HepG2 (cell line): Measurements from ENCODE around the gene PEX3. TPM values are rescaled to one million over a fixed set of nuclear protein-coding genes. Genes with fewer than 3 reads are reported as not detected.

ENCODE experiments used
- FLYWCH1 ChIP-seq: sonication (generic); formaldehyde crosslinking; IDR thresholded peaks from 2 replicates; pipeline ENCODE4 v1.8.1; 2023; ENCODE audit warnings: mild to moderate bottlenecking, missing genetic modification reagents
- HMG20A ChIP-seq: IDR thresholded peaks from 2 replicates; pipeline ENCODE4 v1.6.1; 2016; ENCODE audit warnings: borderline replicate concordance
- HOXA5 ChIP-seq: sonication (generic); formaldehyde crosslinking; IDR thresholded peaks from 2 replicates; pipeline ENCODE4 v1.4.0; 2020; ENCODE audit warnings: missing genetic modification reagents
- HOXA9 ChIP-seq: sonication (generic); formaldehyde crosslinking; IDR thresholded peaks from 2 replicates; pipeline ENCODE4 v1.8.1; 2022; ENCODE audit warnings: missing genetic modification reagents, mild to moderate bottlenecking, moderate library complexity, borderline replicate concordance
- MBNL3 ChIP-seq: fragments of 250-450 bp; sonication (Bioruptor Pico); conservative IDR thresholded peaks from 2 replicates; pipeline ENCODE4 v1.8.0; 2022; ENCODE audit warnings: mild to moderate bottlenecking, inconsistent platforms
- MLLT10 ChIP-seq: sonication (generic); formaldehyde crosslinking; IDR thresholded peaks from 2 replicates; pipeline ENCODE4 v1.4.0; 2020; ENCODE audit warnings: missing genetic modification reagents
- POGZ ChIP-seq: sonication (generic); formaldehyde crosslinking; IDR thresholded peaks from 2 replicates; pipeline ENCODE4 v1.4.0; 2020; ENCODE audit warnings: mild to moderate bottlenecking, missing genetic modification reagents
- SMAD9 ChIP-seq: sonication (generic); formaldehyde crosslinking; IDR thresholded peaks from 2 replicates; pipeline ENCODE4 v1.5.1; 2020; ENCODE audit warnings: mild to moderate bottlenecking, missing genetic modification reagents
- ZBTB1 ChIP-seq: sonication (generic); formaldehyde crosslinking; IDR thresholded peaks from 2 replicates; pipeline ENCODE4 v1.4.0; 2020; ENCODE audit warnings: missing genetic modification reagents, borderline replicate concordance
- ZKSCAN5 ChIP-seq: sonication (generic); formaldehyde crosslinking; IDR thresholded peaks from 2 replicates; pipeline ENCODE4 v1.5.1; 2020; ENCODE audit warnings: mild to moderate bottlenecking, missing genetic modification reagents
- ZNF232 ChIP-seq: sonication (generic); formaldehyde crosslinking; IDR thresholded peaks from 2 replicates; pipeline ENCODE4 v1.4.0; 2020; ENCODE audit warnings: missing genetic modification reagents, borderline replicate concordance
- ZNF256 ChIP-seq: sonication (generic); formaldehyde crosslinking; conservative IDR thresholded peaks from 2 replicates; pipeline ENCODE4 v1.4.0; 2020; ENCODE audit warnings: missing genetic modification reagents
- ZNF383 ChIP-seq: sonication (generic); formaldehyde crosslinking; IDR thresholded peaks from 2 replicates; pipeline ENCODE4 v1.4.0; 2020; ENCODE audit warnings: missing genetic modification reagents, mild to moderate bottlenecking, borderline replicate concordance
- ZNF431 ChIP-seq: sonication (generic); formaldehyde crosslinking; IDR thresholded peaks from 2 replicates; pipeline ENCODE4 v1.9.0; 2022; ENCODE audit warnings: missing genetic modification reagents, low read depth, mild to moderate bottlenecking, borderline replicate concordance
- ZNF629 ChIP-seq: sonication (generic); formaldehyde crosslinking; conservative IDR thresholded peaks from 2 replicates; pipeline ENCODE4 v1.5.0; 2020; ENCODE audit warnings: missing genetic modification reagents
- ZNF709 ChIP-seq: sonication (generic); formaldehyde crosslinking; IDR thresholded peaks from 2 replicates; pipeline ENCODE4 v1.5.0; 2020; ENCODE audit warnings: mild to moderate bottlenecking, missing genetic modification reagents
- polyA plus RNA-seq, 8 experiments: library from polyadenylated mRNA; depleted of rRNA in 3 of 8; stranded (reverse) in 7 of 8; unstranded in 1 of 8; fragments of >200 nt; fragmentation: Illumina TruSeq in 4 of 8; extraction: Trizol in 4 of 8; gene quantifications; 2 replicates each; pipeline versions ENCODE4 v1.2.1 to v1.2.3, GENCODE V29; 2011 to 2016; ENCODE audit warnings: low read depth in 4 of 8, missing spikeins in 1 of 8, mixed read lengths in 1 of 8; ENCODE audit not compliant: insufficient read depth in 1 of 8
- total RNA-seq, 5 experiments: library from RNA; depleted of rRNA; stranded (reverse); fragments of >200 nt; fragmentation: Illumina TruSeq; extraction: Trizol; gene quantifications; 2 replicates each; pipeline ENCODE4 v1.2.3, GENCODE V29; 2016; ENCODE audit warnings: low read depth in 1 of 5
- TF ChIP-seq, protein P1 (sequence below): sonication (generic); formaldehyde crosslinking; IDR thresholded peaks from 2 replicates; pipeline ENCODE4 v1.5.0; 2020; ENCODE audit warnings: mild to moderate bottlenecking, missing genetic modification reagents, borderline replicate concordance
- TF ChIP-seq, protein P2 (sequence below): sonication (generic); formaldehyde crosslinking; IDR thresholded peaks from 2 replicates; pipeline ENCODE4 v1.5.0; 2020; ENCODE audit warnings: mild to moderate bottlenecking, missing genetic modification reagents, moderate library complexity
- TF ChIP-seq, protein P3 (sequence below): sonication (generic); formaldehyde crosslinking; IDR thresholded peaks from 2 replicates; pipeline ENCODE4 v1.4.0; 2020; ENCODE audit warnings: missing genetic modification reagents
- TF ChIP-seq, protein P4 (sequence below): sonication (generic); formaldehyde crosslinking; IDR thresholded peaks from 2 replicates; pipeline ENCODE4 v1.8.0; 2022; ENCODE audit warnings: mild to moderate bottlenecking, missing genetic modification reagents, moderate library complexity

Gene PEX3
- total and polyA plus RNA-seq, 2 of the 13 experiments (the other 11 are each of a cell fraction or from before 2014, with no cell fraction given), result 30.9 to 40.8 TPM

DNA sequence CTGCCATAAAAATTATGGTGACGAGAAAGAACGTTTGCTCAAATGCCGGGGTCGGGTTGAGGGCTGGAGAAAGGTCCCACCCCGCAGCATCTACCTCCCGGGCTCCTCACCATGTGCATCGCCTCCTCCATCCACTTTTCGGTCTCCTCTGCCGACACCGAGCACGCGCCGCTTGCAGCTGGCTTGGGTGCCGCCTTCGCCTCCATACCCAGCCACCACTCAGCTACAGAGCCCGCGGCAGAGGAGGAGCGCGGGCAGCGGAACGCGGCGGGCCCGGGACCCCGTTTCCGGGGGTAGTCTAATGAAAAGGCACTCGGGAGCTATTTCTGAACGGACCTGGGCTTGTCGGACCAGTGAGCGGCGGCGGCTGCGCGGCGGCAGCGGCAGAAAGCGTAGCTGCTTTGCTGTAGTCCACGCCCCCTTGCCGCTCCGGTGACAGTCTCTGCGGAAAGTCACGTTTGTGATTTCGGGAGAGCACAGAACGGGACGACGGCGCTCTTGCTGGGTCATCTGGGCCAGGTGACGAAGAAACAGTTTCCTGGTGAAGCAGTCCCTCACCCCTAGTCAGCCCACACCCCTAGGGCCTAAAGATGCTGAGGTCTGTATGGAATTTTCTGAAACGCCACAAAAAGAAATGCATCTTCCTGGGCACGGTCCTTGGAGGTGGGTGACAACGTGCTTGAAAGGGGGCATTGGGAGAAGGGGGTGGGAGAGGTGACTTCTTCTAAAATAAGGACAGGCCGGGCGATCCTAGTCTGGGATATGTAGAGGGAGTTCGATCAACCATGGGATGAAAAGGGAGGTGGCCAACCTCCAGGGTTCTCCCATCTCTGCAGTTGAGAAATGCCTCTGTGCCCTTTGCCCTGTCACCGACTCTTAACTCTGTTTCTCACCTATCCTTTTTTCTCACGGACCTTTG, at the start of gene PEX3, which contains the start of gene ADAT2 (continued):
- TF ChIP-seq ZNF431 (CRISPR knock-in tag) (no peak), ZNF709 (CRISPR knock-in tag) (peak; percentile 94), ZBTB1 (CRISPR knock-in tag) (peak; percentile 56; the same call in 1 of the 2 replicates), HMG20A (CRISPR knock-in tag) (peak; percentile 57; the same call in 1 of the 2 replicates), FLYWCH1 (CRISPR knock-in tag) (peak; percentile 76; the same call in 1 of the 2 replicates), ZNF232 (CRISPR knock-in tag) (peak; percentile 96; the same call in 1 of the 2 replicates), MLLT10 (CRISPR knock-in tag) (no peak), MBNL3 (CRISPR knock-in tag) (no peak; the same call in 1 of the 2 replicates), ZNF256 (CRISPR knock-in tag) (peak; percentile 96), HOXA5 (peak; percentile 99), SMAD9 (CRISPR knock-in tag) (no peak; the same call in 1 of the 2 replicates), ZNF383 (CRISPR knock-in tag) (peak; percentile 97), HOXA9 (CRISPR knock-in tag) (peak; percentile 96), ZKSCAN5 (CRISPR knock-in tag) (peak; percentile 72), POGZ (CRISPR knock-in tag) (peak; percentile 100), ZNF629 (CRISPR knock-in tag) (peak; percentile 67)
- TF ChIP-seq, protein P1, sequence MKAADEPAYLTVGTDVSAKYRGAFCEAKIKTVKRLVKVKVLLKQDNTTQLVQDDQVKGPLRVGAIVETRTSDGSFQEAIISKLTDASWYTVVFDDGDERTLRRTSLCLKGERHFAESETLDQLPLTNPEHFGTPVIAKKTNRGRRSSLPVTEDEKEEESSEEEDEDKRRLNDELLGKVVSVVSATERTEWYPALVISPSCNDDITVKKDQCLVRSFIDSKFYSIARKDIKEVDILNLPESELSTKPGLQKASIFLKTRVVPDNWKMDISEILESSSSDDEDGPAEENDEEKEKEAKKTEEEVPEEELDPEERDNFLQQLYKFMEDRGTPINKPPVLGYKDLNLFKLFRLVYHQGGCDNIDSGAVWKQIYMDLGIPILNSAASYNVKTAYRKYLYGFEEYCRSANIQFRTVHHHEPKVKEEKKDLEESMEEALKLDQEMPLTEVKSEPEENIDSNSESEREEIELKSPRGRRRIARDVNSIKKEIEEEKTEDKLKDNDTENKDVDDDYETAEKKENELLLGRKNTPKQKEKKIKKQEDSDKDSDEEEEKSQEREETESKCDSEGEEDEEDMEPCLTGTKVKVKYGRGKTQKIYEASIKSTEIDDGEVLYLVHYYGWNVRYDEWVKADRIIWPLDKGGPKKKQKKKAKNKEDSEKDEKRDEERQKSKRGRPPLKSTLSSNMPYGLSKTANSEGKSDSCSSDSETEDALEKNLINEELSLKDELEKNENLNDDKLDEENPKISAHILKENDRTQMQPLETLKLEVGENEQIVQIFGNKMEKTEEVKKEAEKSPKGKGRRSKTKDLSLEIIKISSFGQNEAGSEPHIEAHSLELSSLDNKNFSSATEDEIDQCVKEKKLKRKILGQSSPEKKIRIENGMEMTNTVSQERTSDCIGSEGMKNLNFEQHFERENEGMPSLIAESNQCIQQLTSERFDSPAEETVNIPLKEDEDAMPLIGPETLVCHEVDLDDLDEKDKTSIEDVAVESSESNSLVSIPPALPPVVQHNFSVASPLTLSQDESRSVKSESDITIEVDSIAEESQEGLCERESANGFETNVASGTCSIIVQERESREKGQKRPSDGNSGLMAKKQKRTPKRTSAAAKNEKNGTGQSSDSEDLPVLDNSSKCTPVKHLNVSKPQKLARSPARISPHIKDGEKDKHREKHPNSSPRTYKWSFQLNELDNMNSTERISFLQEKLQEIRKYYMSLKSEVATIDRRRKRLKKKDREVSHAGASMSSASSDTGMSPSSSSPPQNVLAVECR (CRISPR knock-in tag), result peak; percentile 99
- TF ChIP-seq, protein P2, sequence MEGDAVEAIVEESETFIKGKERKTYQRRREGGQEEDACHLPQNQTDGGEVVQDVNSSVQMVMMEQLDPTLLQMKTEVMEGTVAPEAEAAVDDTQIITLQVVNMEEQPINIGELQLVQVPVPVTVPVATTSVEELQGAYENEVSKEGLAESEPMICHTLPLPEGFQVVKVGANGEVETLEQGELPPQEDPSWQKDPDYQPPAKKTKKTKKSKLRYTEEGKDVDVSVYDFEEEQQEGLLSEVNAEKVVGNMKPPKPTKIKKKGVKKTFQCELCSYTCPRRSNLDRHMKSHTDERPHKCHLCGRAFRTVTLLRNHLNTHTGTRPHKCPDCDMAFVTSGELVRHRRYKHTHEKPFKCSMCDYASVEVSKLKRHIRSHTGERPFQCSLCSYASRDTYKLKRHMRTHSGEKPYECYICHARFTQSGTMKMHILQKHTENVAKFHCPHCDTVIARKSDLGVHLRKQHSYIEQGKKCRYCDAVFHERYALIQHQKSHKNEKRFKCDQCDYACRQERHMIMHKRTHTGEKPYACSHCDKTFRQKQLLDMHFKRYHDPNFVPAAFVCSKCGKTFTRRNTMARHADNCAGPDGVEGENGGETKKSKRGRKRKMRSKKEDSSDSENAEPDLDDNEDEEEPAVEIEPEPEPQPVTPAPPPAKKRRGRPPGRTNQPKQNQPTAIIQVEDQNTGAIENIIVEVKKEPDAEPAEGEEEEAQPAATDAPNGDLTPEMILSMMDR (CRISPR knock-in tag), result peak; percentile 39; the same call in 1 of the 2 replicates
- TF ChIP-seq, protein P3, sequence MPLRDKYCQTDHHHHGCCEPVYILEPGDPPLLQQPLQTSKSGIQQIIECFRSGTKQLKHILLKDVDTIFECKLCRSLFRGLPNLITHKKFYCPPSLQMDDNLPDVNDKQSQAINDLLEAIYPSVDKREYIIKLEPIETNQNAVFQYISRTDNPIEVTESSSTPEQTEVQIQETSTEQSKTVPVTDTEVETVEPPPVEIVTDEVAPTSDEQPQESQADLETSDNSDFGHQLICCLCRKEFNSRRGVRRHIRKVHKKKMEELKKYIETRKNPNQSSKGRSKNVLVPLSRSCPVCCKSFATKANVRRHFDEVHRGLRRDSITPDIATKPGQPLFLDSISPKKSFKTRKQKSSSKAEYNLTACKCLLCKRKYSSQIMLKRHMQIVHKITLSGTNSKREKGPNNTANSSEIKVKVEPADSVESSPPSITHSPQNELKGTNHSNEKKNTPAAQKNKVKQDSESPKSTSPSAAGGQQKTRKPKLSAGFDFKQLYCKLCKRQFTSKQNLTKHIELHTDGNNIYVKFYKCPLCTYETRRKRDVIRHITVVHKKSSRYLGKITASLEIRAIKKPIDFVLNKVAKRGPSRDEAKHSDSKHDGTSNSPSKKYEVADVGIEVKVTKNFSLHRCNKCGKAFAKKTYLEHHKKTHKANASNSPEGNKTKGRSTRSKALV (CRISPR knock-in tag), result peak; percentile 92; the same call in 1 of the 2 replicates
- TF ChIP-seq, protein P4, sequence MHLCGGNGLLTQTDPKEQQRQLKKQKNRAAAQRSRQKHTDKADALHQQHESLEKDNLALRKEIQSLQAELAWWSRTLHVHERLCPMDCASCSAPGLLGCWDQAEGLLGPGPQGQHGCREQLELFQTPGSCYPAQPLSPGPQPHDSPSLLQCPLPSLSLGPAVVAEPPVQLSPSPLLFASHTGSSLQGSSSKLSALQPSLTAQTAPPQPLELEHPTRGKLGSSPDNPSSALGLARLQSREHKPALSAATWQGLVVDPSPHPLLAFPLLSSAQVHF (CRISPR knock-in tag), result peak; percentile 98
